ENCODE data around the gene IPCEF1.
A peak's percentile ranks its signal among the peaks of the same experiment; 100 is the strongest.
"Not testable (repeated sequence)": the region's sequence is repeated elsewhere in the genome, so short reads cannot be mapped to it uniquely, and the experiment has no call there.

IPCEF1 gene

GRCh38 chr6:154247119-154247861, 109.3 kb downstream of the IPCEF1 start:
- no peak for DNase-seq (ENCODE audit: low spot score)

GRCh38 chr6:154246723-154247118, 109.9 kb downstream of the IPCEF1 start:
- DNase-seq (ENCODE audit: low spot score) (no peak), FAIRE-seq (no peak)

More at GRCh38 chr6:154247119-154247861, 109.3 kb downstream of the IPCEF1 start:
- no peak for FAIRE-seq

GRCh38 chr6:154245506-154245905, 111.1 kb downstream of the IPCEF1 start:
- DNase-seq (ENCODE audit: low spot score), result no peak
- no peak for FAIRE-seq

GRCh38 chr6:154243793-154244750, 112.5 kb downstream of the IPCEF1 start:
- FAIRE-seq, result no peak
- no peak for DNase-seq (ENCODE audit: low spot score)

- FAIRE-seq, result no peak
- no peak for DNase-seq (ENCODE audit: low spot score)
These were observed 113.8 kb downstream of the IPCEF1 start for GRCh38 chr6:154242617-154243357.

GRCh38 chr6:154241581-154241980, 115.0 kb downstream of the IPCEF1 start:
- no peak for FAIRE-seq
- no peak for DNase-seq (ENCODE audit: low spot score)

- not testable (repeated sequence) for FAIRE-seq; DNase-seq (ENCODE audit: low spot score)
These were observed 115.5 kb downstream of the IPCEF1 start for GRCh38 chr6:154241061-154241460.

GRCh38 chr6:154239392-154239791, 117.2 kb downstream of the IPCEF1 start:
- no peak for FAIRE-seq
- no peak for DNase-seq (ENCODE audit: low spot score)

- no peak for FAIRE-seq
- no peak for DNase-seq (ENCODE audit: low spot score)
These were observed 117.8 kb downstream of the IPCEF1 start for GRCh38 chr6:154238831-154239230.

GRCh38 chr6:154236646-154237301, 119.8 kb downstream of the IPCEF1 start:
- DNase-seq (ENCODE audit: low spot score) (no peak), FAIRE-seq (no peak)

GRCh38 chr6:154234019-154234772, 122.4 kb downstream of the IPCEF1 start:
- DNase-seq (ENCODE audit: low spot score) (no peak), FAIRE-seq (no peak)

GRCh38 chr6:154233383-154233782, 123.2 kb downstream of the IPCEF1 start:
- no peak for DNase-seq (ENCODE audit: low spot score)
- no peak for FAIRE-seq

- no peak for DNase-seq (ENCODE audit: low spot score)
- peak; percentile 70 for FAIRE-seq
These were observed 124.3 kb downstream of the IPCEF1 start for GRCh38 chr6:154232013-154232910.

GRCh38 chr6:154230910-154231595, 125.5 kb downstream of the IPCEF1 start:
- DNase-seq (ENCODE audit: low spot score), result no peak
- FAIRE-seq, result no peak

- FAIRE-seq (no peak), DNase-seq (ENCODE audit: low spot score) (no peak)
These were observed 126.2 kb downstream of the IPCEF1 start for GRCh38 chr6:154230393-154230792.

- DNase-seq (ENCODE audit: low spot score) (no peak), FAIRE-seq (no peak)
These were observed 126.8 kb downstream of the IPCEF1 start for GRCh38 chr6:154229786-154230185.

- no peak for FAIRE-seq
- DNase-seq (ENCODE audit: low spot score), result no peak
These were observed 128.1 kb downstream of the IPCEF1 start for GRCh38 chr6:154228521-154228905.

- DNase-seq (ENCODE audit: low spot score) (no peak), FAIRE-seq (no peak)
These were observed 128.6 kb downstream of the IPCEF1 start for GRCh38 chr6:154227862-154228520.

Measured in RCC 7860 (cell line).